SK-N-SH (cell line): ENCODE results near the gene CRYGC. TPM values are rescaled to one million over a fixed set of nuclear protein-coding genes. Genes with fewer than 3 reads are reported as not detected.

ENCODE experiments used
- CTCF ChIA-PET: fragments of 300-600, 350-600 bp; formaldehyde crosslinking; extraction: SDS; loops from one replicate; lab custom pipeline; 2021; lab: Yijun Ruan, JAX
- POLR2A ChIA-PET: fragments of 350-600 bp; sonication (Branson Sonifier 250); formaldehyde crosslinking; extraction: SDS; loops from one replicate; lab custom pipeline; 2020; ENCODE audit warnings: antibody characterized with exemption, inconsistent platforms; lab: Yijun Ruan, JAX
- DNase-seq: peaks from one replicate; pipeline ENCODE4 v3.0.0; 2012
- H2AFZ ChIP-seq: fragments of 200-600 bp; sonication (generic); 2 replicates; pipeline ENCODE4 v1.8.1; 2016; ENCODE audit warnings: antibody characterized with exemption, mild to moderate bottlenecking, low read depth
- H3F3A ChIP-seq: fragments of 200-600 bp; sonication (generic); replicated peaks from 2 replicates; pipeline ENCODE3; 2016; ENCODE audit warnings: antibody characterized with exemption, mild to moderate bottlenecking; ENCODE audit not compliant: insufficient read depth
- H3K27ac ChIP-seq, 2 experiments: fragments of 200-500 bp in 1 of 2; fragments of 200-600 bp in 1 of 2; sonication (Bioruptor generic) in 1 of 2; sonication (generic), shearing (Covaris generic) in 1 of 2; 2 replicates each; pipeline versions ENCODE4 v1.5.1 to v1.6.1; 2014 to 2016; ENCODE audit warnings: low read depth in 2 of 2, inconsistent platforms in 1 of 2, low read length in 1 of 2, mild to moderate bottlenecking in 1 of 2, mixed read lengths in 1 of 2
- H3K27me3 ChIP-seq: fragments of 200-600 bp; sonication (generic), shearing (Covaris generic); 2 replicates; pipeline ENCODE4 v1.6.1; 2016; ENCODE audit warnings: mixed run types; ENCODE audit not compliant: insufficient read depth
- H3K36me3 ChIP-seq, 2 experiments: fragments of 200-500 bp in 1 of 2; fragments of 200-600 bp in 1 of 2; sonication (Bioruptor generic) in 1 of 2; sonication (generic) in 1 of 2; replicated peaks in 1 of 2; 2 replicates each; pipeline versions ENCODE3 to v1.5.1; 2014 to 2016; ENCODE audit warnings: low read length in 1 of 2, mild to moderate bottlenecking in 1 of 2; ENCODE audit not compliant: insufficient read depth in 2 of 2, control insufficient read depth in 1 of 2
- H3K4me1 ChIP-seq, 2 experiments: fragments of 200-500 bp in 1 of 2; fragments of 200-600 bp in 1 of 2; sonication (Bioruptor generic) in 1 of 2; sonication (generic), shearing (Covaris generic) in 1 of 2; 2 replicates each; pipeline versions ENCODE4 v1.5.1 to v1.6.1; 2014 to 2016; ENCODE audit warnings: low read depth in 1 of 2, low read length in 1 of 2, mixed run types in 1 of 2; ENCODE audit not compliant: insufficient read depth in 2 of 2, control insufficient read depth in 1 of 2
- H3K4me2 ChIP-seq: fragments of 200-600 bp; sonication (generic), shearing (Covaris generic); 2 replicates; pipeline ENCODE4 v1.6.1; 2017; ENCODE audit warnings: mixed run types
- H3K4me3 ChIP-seq, 2 experiments: fragments of 200-500 bp in 1 of 2; fragments of 200-600 bp in 1 of 2; sonication (Bioruptor generic) in 1 of 2; sonication (generic), shearing (Covaris generic) in 1 of 2; 2 replicates each; pipeline versions ENCODE4 v1.5.1 to v1.8.1; 2014 to 2016; ENCODE audit warnings: low read depth in 2 of 2, inconsistent platforms in 1 of 2, low read length in 1 of 2, mild to moderate bottlenecking in 1 of 2, mixed read lengths in 1 of 2, moderate library complexity in 1 of 2
- H3K79me2 ChIP-seq: fragments of 200-600 bp; sonication (generic); 2 replicates; pipeline ENCODE4 v1.8.1; 2017; ENCODE audit warnings: mild to moderate bottlenecking; ENCODE audit not compliant: insufficient read depth
- H3K9ac ChIP-seq: fragments of 200-600 bp; sonication (generic); 2 replicates; pipeline ENCODE4 v1.6.1; 2017; ENCODE audit warnings: mixed run types
- H3K9me2 ChIP-seq: fragments of 200-600 bp; sonication (generic); 2 replicates; pipeline ENCODE4 v1.6.1; 2017; ENCODE audit warnings: mixed run types
- H3K9me3 ChIP-seq: fragments of 200-600 bp; sonication (generic); 2 replicates; pipeline ENCODE4 v1.6.1; 2017; ENCODE audit warnings: mixed run types, mild to moderate bottlenecking, moderate library complexity
- H4K20me1 ChIP-seq: fragments of 200-600 bp; sonication (generic); 2 replicates; pipeline ENCODE4 v1.6.1; 2017; ENCODE audit warnings: mild to moderate bottlenecking, mixed run types; ENCODE audit not compliant: insufficient read depth
- CHD2 ChIP-seq: fragments of 150-350 bp; IDR thresholded peaks from 2 replicates; pipeline ENCODE4 v1.6.1; 2018; ENCODE audit warnings: low read length; ENCODE audit not compliant: partially characterized antibody
- ELF1 ChIP-seq: IDR thresholded peaks from 2 replicates; pipeline ENCODE4 v1.4.0; 2012
- EZH2phosphoT487 ChIP-seq: fragments of 200-600 bp; sonication (generic); IDR thresholded peaks from 2 replicates; pipeline ENCODE4 v1.6.1; 2017; ENCODE audit warnings: low read depth, mixed run types, mild to moderate bottlenecking, antibody characterized with exemption, moderate library complexity, borderline replicate concordance
- FOXJ3 ChIP-seq: sonication (generic); formaldehyde crosslinking; IDR thresholded peaks from 2 replicates; pipeline ENCODE4 v1.5.1; 2020; ENCODE audit warnings: mild to moderate bottlenecking, missing genetic modification reagents
- GABPA ChIP-seq: IDR thresholded peaks from 2 replicates; pipeline ENCODE4 v1.4.0; 2012; ENCODE audit warnings: low read depth, mild to moderate bottlenecking
- MAX ChIP-seq: IDR thresholded peaks from 2 replicates; pipeline ENCODE4 v1.4.0; 2012; ENCODE audit warnings: low read depth
- NFIC ChIP-seq: IDR thresholded peaks from 2 replicates; pipeline ENCODE4 v1.4.0; 2012; ENCODE audit warnings: borderline replicate concordance
- POLR2AphosphoS5 ChIP-seq: IDR thresholded peaks from 2 replicates; pipeline ENCODE4 v1.6.1; 2012; ENCODE audit warnings: low read depth, low read length
- RAD21 ChIP-seq: IDR thresholded peaks from 2 replicates; pipeline ENCODE4 v1.6.1; 2012; ENCODE audit warnings: mild to moderate bottlenecking, low read length
- RFX5 ChIP-seq: IDR thresholded peaks from 2 replicates; pipeline ENCODE4 v1.6.1; 2012; ENCODE audit warnings: mild to moderate bottlenecking, improper control_type of control experiment, low read length
- SIN3A ChIP-seq: IDR thresholded peaks from 2 replicates; pipeline ENCODE4 v1.6.1; 2012; ENCODE audit warnings: low read depth, mild to moderate bottlenecking, low read length, moderate library complexity, borderline replicate concordance
- TCF12 ChIP-seq: IDR thresholded peaks from 2 replicates; pipeline ENCODE4 v1.4.0; 2012
- TEAD4 ChIP-seq: IDR thresholded peaks from 2 replicates; pipeline ENCODE4 v1.4.0; 2012; ENCODE audit warnings: mild to moderate bottlenecking, borderline replicate concordance; ENCODE audit not compliant: insufficient read depth
- USF1 ChIP-seq: IDR thresholded peaks from 2 replicates; pipeline ENCODE4 v1.4.0; 2012; ENCODE audit warnings: low read depth, borderline replicate concordance
- ZBTB33 ChIP-seq: IDR thresholded peaks from 2 replicates; pipeline ENCODE4 v1.4.0; 2012; ENCODE audit warnings: low read depth, borderline replicate concordance
- WGBS: methylation state at CpG from one replicate; pipeline ENCODE4 v1.1.6; 2017; ENCODE audit warnings: low lambda C conversion rate; 5-methylcytosine and 5-hydroxymethylcytosine counted together
- polyA plus RNA-seq, 3 experiments: library from polyadenylated mRNA; depleted of rRNA; stranded (reverse); fragments of >200 nt; gene quantifications; 2 replicates each; pipeline ENCODE4 v1.2.3, GENCODE V29; 2012
- TF ChIP-seq, protein P1 (sequence below): IDR thresholded peaks from 2 replicates; pipeline ENCODE4 v1.6.1; 2012; ENCODE audit warnings: mild to moderate bottlenecking, low read depth, low read length, moderate library complexity

Gene CRYGC
- polyA plus RNA-seq, 1 of the 3 experiments (the other 2 are of a cell fraction): 0.31 TPM

- H3K4me1 ChIP-seq: peaks cover 0 to 8% of the 10 kb centered on the region in 2 experiments; a peak in 1 of 4 replicates
- no peak overlapping the region for H3K9ac ChIP-seq
- WGBS: 90% methylated on average over 11 of the region's 11 CpGs
- no peaks in the 10 kb centered on the region for H3K79me2 ChIP-seq
- H3K4me2 ChIP-seq: no peak overlapping the region
- DNase-seq: no peak
- no peaks in the 10 kb centered on the region for H3K36me3 ChIP-seq
- H3K9me2 ChIP-seq: no peaks in the 10 kb centered on the region
- H4K20me1 ChIP-seq: no peaks in the 10 kb centered on the region
- H2AFZ ChIP-seq: no peak overlapping the region
- no peaks in the 10 kb centered on the region for H3F3A ChIP-seq
- no peaks in the 10 kb centered on the region for H3K9me3 ChIP-seq
- no peak overlapping the region for H3K27ac ChIP-seq
- no peaks in the 10 kb centered on the region for H3K27me3 ChIP-seq
- ChIA-PET POLR2A (no interaction called here), CTCF (interaction anchor here (0.8 to 2.1 kb wide), 3 partner anchors 34 to 119 kb away, joined by 3 to 10 read pairs (median 9); partner anchors contain the start of gene IDH1)
- no peak overlapping the region for H3K4me3 ChIP-seq
- TF ChIP-seq CHD2 (no peak), FOXJ3 (CRISPR knock-in tag) (no peak), GABPA (no peak), RAD21 (no peak), POLR2AphosphoS5 (no peak), SIN3A (no peak), MAX (no peak), ZBTB33 (no peak), EZH2phosphoT487 (no peak), RFX5 (no peak), USF1 (no peak)
Observed at GRCh38 chr2:208135794-208136715, 6.4 kb upstream of the CRYGC start.

DNA sequence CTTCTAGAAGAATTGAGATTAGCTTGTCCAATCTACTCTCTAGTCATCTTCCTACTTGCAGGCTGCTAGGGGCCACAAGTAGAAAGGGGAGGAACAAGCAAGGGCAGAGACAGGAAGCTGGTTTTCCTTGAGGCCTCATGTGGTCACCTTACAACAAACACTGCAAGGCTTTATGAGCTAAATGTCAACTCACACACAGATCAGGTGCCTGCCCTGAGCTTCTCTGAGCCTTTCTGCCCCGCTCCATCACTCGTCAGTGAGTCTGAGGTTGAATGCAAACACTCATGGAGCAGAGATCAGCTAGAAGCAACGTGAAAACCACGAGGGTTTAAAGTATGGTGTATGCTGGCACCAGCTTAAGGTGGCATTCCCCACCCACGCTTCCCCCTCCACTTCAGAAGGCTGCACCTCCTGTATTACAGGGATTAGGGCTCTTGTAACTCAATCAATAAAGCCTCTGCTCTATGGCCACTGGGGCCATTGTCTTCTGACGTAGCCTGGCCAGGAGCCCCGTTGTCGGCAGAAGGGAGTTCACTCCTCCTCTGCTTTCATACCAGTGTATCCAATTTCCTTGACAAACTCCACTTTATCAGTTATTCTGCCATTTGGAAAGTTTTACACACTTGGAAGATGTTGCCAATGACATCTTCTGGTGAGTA lies 5.4 kb upstream of the CRYGC start:
- POLR2A ChIA-PET: no interaction called here
- no peak overlapping the region for H3K9ac ChIP-seq
- H3K27ac ChIP-seq: no peak overlapping the region
- CTCF ChIA-PET: no interaction called here
- H2AFZ ChIP-seq: no peak overlapping the region
- H3K9me2 ChIP-seq: no peaks in the 10 kb centered on the region
- H4K20me1 ChIP-seq: no peaks in the 10 kb centered on the region
- no peaks in the 10 kb centered on the region for H3K27me3 ChIP-seq
- H3F3A ChIP-seq: no peaks in the 10 kb centered on the region
- DNase-seq: no peak
- 54% methylated on average over 7 of the region's 8 CpGs for WGBS
- H3K79me2 ChIP-seq: no peaks in the 10 kb centered on the region
- H3K4me2 ChIP-seq: no peak overlapping the region
- no peaks in the 10 kb centered on the region for H3K9me3 ChIP-seq
- H3K4me3 ChIP-seq: no peak overlapping the region
- H3K36me3 ChIP-seq: no peaks in the 10 kb centered on the region
- peaks cover 0 to 14% of the 10 kb centered on the region in 2 experiments; a peak in 2 of 4 replicates for H3K4me1 ChIP-seq
- TF ChIP-seq ELF1 (no peak), SIN3A (no peak), RFX5 (no peak), RAD21 (no peak), TEAD4 (no peak), NFIC (no peak), USF1 (no peak), TCF12 (no peak)
- TF ChIP-seq, protein P1, sequence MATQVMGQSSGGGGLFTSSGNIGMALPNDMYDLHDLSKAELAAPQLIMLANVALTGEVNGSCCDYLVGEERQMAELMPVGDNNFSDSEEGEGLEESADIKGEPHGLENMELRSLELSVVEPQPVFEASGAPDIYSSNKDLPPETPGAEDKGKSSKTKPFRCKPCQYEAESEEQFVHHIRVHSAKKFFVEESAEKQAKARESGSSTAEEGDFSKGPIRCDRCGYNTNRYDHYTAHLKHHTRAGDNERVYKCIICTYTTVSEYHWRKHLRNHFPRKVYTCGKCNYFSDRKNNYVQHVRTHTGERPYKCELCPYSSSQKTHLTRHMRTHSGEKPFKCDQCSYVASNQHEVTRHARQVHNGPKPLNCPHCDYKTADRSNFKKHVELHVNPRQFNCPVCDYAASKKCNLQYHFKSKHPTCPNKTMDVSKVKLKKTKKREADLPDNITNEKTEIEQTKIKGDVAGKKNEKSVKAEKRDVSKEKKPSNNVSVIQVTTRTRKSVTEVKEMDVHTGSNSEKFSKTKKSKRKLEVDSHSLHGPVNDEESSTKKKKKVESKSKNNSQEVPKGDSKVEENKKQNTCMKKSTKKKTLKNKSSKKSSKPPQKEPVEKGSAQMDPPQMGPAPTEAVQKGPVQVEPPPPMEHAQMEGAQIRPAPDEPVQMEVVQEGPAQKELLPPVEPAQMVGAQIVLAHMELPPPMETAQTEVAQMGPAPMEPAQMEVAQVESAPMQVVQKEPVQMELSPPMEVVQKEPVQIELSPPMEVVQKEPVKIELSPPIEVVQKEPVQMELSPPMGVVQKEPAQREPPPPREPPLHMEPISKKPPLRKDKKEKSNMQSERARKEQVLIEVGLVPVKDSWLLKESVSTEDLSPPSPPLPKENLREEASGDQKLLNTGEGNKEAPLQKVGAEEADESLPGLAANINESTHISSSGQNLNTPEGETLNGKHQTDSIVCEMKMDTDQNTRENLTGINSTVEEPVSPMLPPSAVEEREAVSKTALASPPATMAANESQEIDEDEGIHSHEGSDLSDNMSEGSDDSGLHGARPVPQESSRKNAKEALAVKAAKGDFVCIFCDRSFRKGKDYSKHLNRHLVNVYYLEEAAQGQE: no peak
